T follicular helper cell (primary cell): ENCODE data around the gene TMC5.
"Not testable (repeated sequence)": the region's sequence is repeated elsewhere in the genome, so short reads cannot be mapped to it uniquely, and the experiment has no call there.

Experiments
- DNase-seq: peaks from one replicate; pipeline ENCODE4 v3.0.0-alpha.2; 2020; ENCODE audit warnings: low read depth

TMC5 gene

GRCh38 chr16:19406891-19407491, 10.7 kb upstream of the TMC5 start:
- DNase-seq, result no peak

GRCh38 chr16:19410435-19411171, 7.1 kb upstream of the TMC5 start:
- DNase-seq, result no peak

GRCh38 chr16:19411298-19411697, 6.4 kb upstream of the TMC5 start:
- no peak for DNase-seq

- DNase-seq, result not testable (repeated sequence)
Measured at GRCh38 chr16:19412055-19412454, 5.6 kb upstream of the TMC5 start.

GRCh38 chr16:19415461-19415860, 2.2 kb upstream of the TMC5 start:
- no peak for DNase-seq

GRCh38 chr16:19415918-19416317, 1.8 kb upstream of the TMC5 start:
- no peak for DNase-seq

- no peak for DNase-seq
Measured at GRCh38 chr16:19418200-19418599, 517 bp downstream of the TMC5 start.

- no peak for DNase-seq
Measured at GRCh38 chr16:19419698-19420075, 2.0 kb downstream of the TMC5 start.

GRCh38 chr16:19424478-19424877, 6.8 kb downstream of the TMC5 start:
- DNase-seq, result no peak

GRCh38 chr16:19430345-19430744, 12.7 kb downstream of the TMC5 start:
- no peak for DNase-seq

- no peak for DNase-seq
Measured at GRCh38 chr16:19431636-19432340, 14.1 kb downstream of the TMC5 start.

- DNase-seq, result no peak
Measured at GRCh38 chr16:19432429-19432828, 14.7 kb downstream of the TMC5 start.

GRCh38 chr16:19434584-19434983, 16.9 kb downstream of the TMC5 start:
- no peak for DNase-seq

GRCh38 chr16:19436540-19436939, 18.9 kb downstream of the TMC5 start:
- no peak for DNase-seq

GRCh38 chr16:19437280-19437679, 19.6 kb downstream of the TMC5 start:
- DNase-seq, result no peak

GRCh38 chr16:19438739-19439138, 21.1 kb downstream of the TMC5 start:
- DNase-seq, result no peak

- DNase-seq, result no peak
Measured at GRCh38 chr16:19439483-19439882, 21.8 kb downstream of the TMC5 start.

GRCh38 chr16:19443659-19444058, 26.0 kb downstream of the TMC5 start:
- no peak for DNase-seq

GRCh38 chr16:19446300-19446846, 28.7 kb downstream of the TMC5 start:
- no peak for DNase-seq

- no peak for DNase-seq
Measured at GRCh38 chr16:19446886-19447285, 29.2 kb downstream of the TMC5 start.

GRCh38 chr16:19450186-19450585, 32.5 kb downstream of the TMC5 start:
- no peak for DNase-seq

GRCh38 chr16:19458722-19459379, 41.2 kb downstream of the TMC5 start:
- DNase-seq, result no peak
